ENCODE results near the gene ANXA1. TPM values are rescaled to one million over a fixed set of nuclear protein-coding genes. Genes with fewer than 3 reads are reported as not detected.

Gene ANXA1
- total RNA-seq, 1 experiment from 2014 or later = 486 TPM

DNA sequence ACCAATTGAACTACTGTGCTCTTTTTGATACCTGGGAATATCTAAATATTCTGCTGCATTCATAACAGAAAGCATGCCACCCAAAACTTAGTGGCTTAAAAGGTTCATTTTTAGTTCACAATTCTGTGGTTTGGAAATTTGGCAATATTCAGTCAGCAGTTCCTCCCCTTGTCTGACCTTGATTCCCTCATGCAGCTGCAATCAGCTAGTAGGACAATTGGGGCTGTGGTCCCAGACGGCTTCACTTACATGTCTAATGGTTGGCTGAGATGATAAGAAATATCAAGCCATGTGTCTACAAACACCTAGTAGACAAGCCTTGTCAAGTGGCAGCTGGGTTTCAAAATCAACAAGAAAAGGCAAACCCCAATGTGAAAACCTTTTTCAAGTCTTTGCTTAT lies 51.3 kb downstream of the ANXA1 start:
- POLR2A ChIA-PET = no interaction called here
- CTCF ChIA-PET = no interaction called here

DNA sequence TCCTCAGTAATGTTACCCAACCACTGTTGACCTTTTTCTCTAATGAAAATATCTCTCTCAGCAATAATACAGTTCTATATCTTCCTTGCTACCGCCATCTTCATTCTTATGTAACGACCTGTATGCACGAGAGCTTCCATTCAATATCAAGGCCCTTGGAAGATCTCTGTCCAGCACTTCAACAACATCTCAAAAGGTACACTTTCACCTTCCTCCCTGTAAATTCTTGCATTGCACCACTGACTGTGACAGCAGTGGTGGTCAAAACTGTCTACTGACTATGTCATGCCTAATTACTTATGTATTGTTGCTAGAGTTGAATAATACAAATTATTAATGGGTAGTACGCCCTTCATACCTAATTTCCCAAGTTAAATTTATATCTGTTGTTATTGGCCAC lies 53.3 kb downstream of the ANXA1 start:
- intact Hi-C loops (cut with micrococcal nuclease) = loop anchor here (5.0 to 10.0 kb wide), 4 partner anchors 362 to 1442 kb away; no protein-coding TSS in a partner anchor
- CTCF ChIA-PET = no interaction called here

More for the DNA sequence above, 51.3 kb downstream of the ANXA1 start:
- ATAC-seq (no peak), DNase-seq (ENCODE audit: low read depth, low spot score) (no peak)
- peaks cover 5 to 10% of the 10 kb centered on the region in 2 experiments; a peak in 2 of 4 replicates for H3K4me1 ChIP-seq (ENCODE audit: control insufficient read depth in 1 of 2, insufficient read depth in 2 of 2, low read length in 2 of 2)
- RAD21 ChIA-PET (ENCODE audit: low non-redundant PET in 1 of 2, low total read pairs in 2 of 2, uncharacterized antibody in 2 of 2, unreplicated experiment in 2 of 2) = no interaction called here
- H3K27ac ChIP-seq (ENCODE audit: low read depth, low read length) = no peak overlapping the region
- H3K9ac ChIP-seq (ENCODE audit: low read length) = no peak overlapping the region
- H3K9me3 ChIP-seq (ENCODE audit: control insufficient read depth in 1 of 2, insufficient read depth in 1 of 2, low read depth in 1 of 2, low read length in 2 of 2) = no peaks in the 10 kb centered on the region
- no peaks in the 10 kb centered on the region for H3K79me2 ChIP-seq (ENCODE audit: insufficient read depth, low read length)
- H3K4me3 ChIP-seq (replicated peaks in 1 of 2; ENCODE audit: low read depth in 1 of 2, low read length in 2 of 2) = no peak overlapping the region
- no peak overlapping the region for H3K4me2 ChIP-seq (ENCODE audit: low read length)
- intact Hi-C loops (cut with micrococcal nuclease) = loop anchor here (5.0 to 10.0 kb wide), 4 partner anchors 364 to 1444 kb away; no protein-coding TSS in a partner anchor
- no peak overlapping the region for H2AFZ ChIP-seq (ENCODE audit: low read depth, low read length, poor library complexity, severe bottlenecking)
- TF ChIP-seq, protein P1, sequence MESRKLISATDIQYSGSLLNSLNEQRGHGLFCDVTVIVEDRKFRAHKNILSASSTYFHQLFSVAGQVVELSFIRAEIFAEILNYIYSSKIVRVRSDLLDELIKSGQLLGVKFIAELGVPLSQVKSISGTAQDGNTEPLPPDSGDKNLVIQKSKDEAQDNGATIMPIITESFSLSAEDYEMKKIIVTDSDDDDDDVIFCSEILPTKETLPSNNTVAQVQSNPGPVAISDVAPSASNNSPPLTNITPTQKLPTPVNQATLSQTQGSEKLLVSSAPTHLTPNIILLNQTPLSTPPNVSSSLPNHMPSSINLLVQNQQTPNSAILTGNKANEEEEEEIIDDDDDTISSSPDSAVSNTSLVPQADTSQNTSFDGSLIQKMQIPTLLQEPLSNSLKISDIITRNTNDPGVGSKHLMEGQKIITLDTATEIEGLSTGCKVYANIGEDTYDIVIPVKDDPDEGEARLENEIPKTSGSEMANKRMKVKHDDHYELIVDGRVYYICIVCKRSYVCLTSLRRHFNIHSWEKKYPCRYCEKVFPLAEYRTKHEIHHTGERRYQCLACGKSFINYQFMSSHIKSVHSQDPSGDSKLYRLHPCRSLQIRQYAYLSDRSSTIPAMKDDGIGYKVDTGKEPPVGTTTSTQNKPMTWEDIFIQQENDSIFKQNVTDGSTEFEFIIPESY (IDR thresholded peaks at IDR 0.05; ENCODE audit: extremely low read depth, insufficient replicate concordance, low read length) = no peak
- no peak for TF ChIP-seq JUND (IDR thresholded peaks at IDR 0.05)
- no peaks in the 10 kb centered on the region for H3K27me3 ChIP-seq (ENCODE audit: insufficient read depth, low read length)
- BruUV-seq (replicated peaks) = no TSS peak
- no peaks in the 10 kb centered on the region for H4K20me1 ChIP-seq (ENCODE audit: insufficient read depth)
- H3K9me2 ChIP-seq (ENCODE audit: insufficient read depth) = no peaks in the 10 kb centered on the region
- H3K36me3 ChIP-seq (ENCODE audit: control insufficient read depth in 1 of 2, insufficient read depth in 2 of 2, low read length in 2 of 2) = no peaks in the 10 kb centered on the region

More for the DNA sequence above, 53.3 kb downstream of the ANXA1 start:
- peaks cover 5 to 6% of the 10 kb centered on the region in 2 experiments; a peak in 2 of 4 replicates for H3K4me1 ChIP-seq (ENCODE audit: control insufficient read depth in 1 of 2, insufficient read depth in 2 of 2, low read length in 2 of 2)
- H3K9me2 ChIP-seq (ENCODE audit: insufficient read depth) = no peaks in the 10 kb centered on the region
- H3K4me2 ChIP-seq (ENCODE audit: low read length) = no peak overlapping the region
- ATAC-seq = no peak
- H3K27ac ChIP-seq (ENCODE audit: low read depth, low read length) = no peak overlapping the region
- H3K36me3 ChIP-seq (ENCODE audit: control insufficient read depth in 1 of 2, insufficient read depth in 2 of 2, low read length in 2 of 2) = no peaks in the 10 kb centered on the region
- H3K27me3 ChIP-seq (ENCODE audit: insufficient read depth, low read length) = peaks cover 16% of the 10 kb centered on the region; the same call in 1 of the 2 replicates
- no peak for TF ChIP-seq CEBPB (IDR thresholded peaks at IDR 0.05; ENCODE audit: low read depth)
- TF ChIP-seq, protein P2, sequence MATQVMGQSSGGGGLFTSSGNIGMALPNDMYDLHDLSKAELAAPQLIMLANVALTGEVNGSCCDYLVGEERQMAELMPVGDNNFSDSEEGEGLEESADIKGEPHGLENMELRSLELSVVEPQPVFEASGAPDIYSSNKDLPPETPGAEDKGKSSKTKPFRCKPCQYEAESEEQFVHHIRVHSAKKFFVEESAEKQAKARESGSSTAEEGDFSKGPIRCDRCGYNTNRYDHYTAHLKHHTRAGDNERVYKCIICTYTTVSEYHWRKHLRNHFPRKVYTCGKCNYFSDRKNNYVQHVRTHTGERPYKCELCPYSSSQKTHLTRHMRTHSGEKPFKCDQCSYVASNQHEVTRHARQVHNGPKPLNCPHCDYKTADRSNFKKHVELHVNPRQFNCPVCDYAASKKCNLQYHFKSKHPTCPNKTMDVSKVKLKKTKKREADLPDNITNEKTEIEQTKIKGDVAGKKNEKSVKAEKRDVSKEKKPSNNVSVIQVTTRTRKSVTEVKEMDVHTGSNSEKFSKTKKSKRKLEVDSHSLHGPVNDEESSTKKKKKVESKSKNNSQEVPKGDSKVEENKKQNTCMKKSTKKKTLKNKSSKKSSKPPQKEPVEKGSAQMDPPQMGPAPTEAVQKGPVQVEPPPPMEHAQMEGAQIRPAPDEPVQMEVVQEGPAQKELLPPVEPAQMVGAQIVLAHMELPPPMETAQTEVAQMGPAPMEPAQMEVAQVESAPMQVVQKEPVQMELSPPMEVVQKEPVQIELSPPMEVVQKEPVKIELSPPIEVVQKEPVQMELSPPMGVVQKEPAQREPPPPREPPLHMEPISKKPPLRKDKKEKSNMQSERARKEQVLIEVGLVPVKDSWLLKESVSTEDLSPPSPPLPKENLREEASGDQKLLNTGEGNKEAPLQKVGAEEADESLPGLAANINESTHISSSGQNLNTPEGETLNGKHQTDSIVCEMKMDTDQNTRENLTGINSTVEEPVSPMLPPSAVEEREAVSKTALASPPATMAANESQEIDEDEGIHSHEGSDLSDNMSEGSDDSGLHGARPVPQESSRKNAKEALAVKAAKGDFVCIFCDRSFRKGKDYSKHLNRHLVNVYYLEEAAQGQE (IDR thresholded peaks at IDR 0.05; ENCODE audit: low read depth) = 0 out of 2 replicates have a peak, but pooled peaks have one; percentile 5
- no peaks in the 10 kb centered on the region for H3K9me3 ChIP-seq (ENCODE audit: control insufficient read depth in 1 of 2, insufficient read depth in 1 of 2, low read depth in 1 of 2, low read length in 2 of 2)
- H3K4me3 ChIP-seq (replicated peaks in 1 of 2; ENCODE audit: low read depth in 1 of 2, low read length in 2 of 2) = no peak overlapping the region
- no peak for DNase-seq (ENCODE audit: low read depth, low spot score)
- RAD21 ChIA-PET (ENCODE audit: low non-redundant PET in 1 of 2, low total read pairs in 2 of 2, uncharacterized antibody in 2 of 2, unreplicated experiment in 2 of 2) = no interaction called here
- no peaks in the 10 kb centered on the region for H3K79me2 ChIP-seq (ENCODE audit: insufficient read depth, low read length)
- POLR2A ChIA-PET = no interaction called here
- H2AFZ ChIP-seq (ENCODE audit: low read depth, low read length, poor library complexity, severe bottlenecking) = no peak overlapping the region
- no peak overlapping the region for H3K9ac ChIP-seq (ENCODE audit: low read length)
- no TSS peak for BruUV-seq (replicated peaks)
- H4K20me1 ChIP-seq (ENCODE audit: insufficient read depth) = no peaks in the 10 kb centered on the region
